GM23248 (cell line): ENCODE measurements around the gene TOR1B. TPM values are rescaled to one million over a fixed set of nuclear protein-coding genes. Genes with fewer than 3 reads are reported as not detected.

Experiments
- DNase-seq: peaks from one replicate; pipeline ENCODE4 v3.0.0-alpha.2; 2015
- H2AFZ ChIP-seq: fragments of 200-600 bp; sonication (generic); 2 replicates; pipeline ENCODE4 v1.6.1; 2016; ENCODE audit warnings: antibody characterized with exemption
- H3F3A ChIP-seq: fragments of 200-600 bp; sonication (generic); 2 replicates; pipeline ENCODE4 v1.6.1; 2016; ENCODE audit warnings: mild to moderate bottlenecking, antibody characterized with exemption, mixed run types; ENCODE audit not compliant: insufficient read depth
- H3K27ac ChIP-seq: fragments of 200-600 bp; sonication (generic); 2 replicates; pipeline ENCODE4 v1.5.1; 2016; ENCODE audit warnings: mild to moderate bottlenecking
- H3K27me3 ChIP-seq: fragments of 200-600 bp; sonication (generic); replicated peaks from 2 replicates; pipeline ENCODE4 v1.6.1; 2016; ENCODE audit warnings: mild to moderate bottlenecking; ENCODE audit not compliant: insufficient read depth
- H3K36me3 ChIP-seq: fragments of 200-600 bp; sonication (generic); 2 replicates; pipeline ENCODE4 v1.6.1; 2016; ENCODE audit warnings: low read depth, mild to moderate bottlenecking
- H3K4me1 ChIP-seq: fragments of 200-600 bp; sonication (generic); 2 replicates; pipeline ENCODE4 v1.6.1; 2016; ENCODE audit warnings: mild to moderate bottlenecking; ENCODE audit not compliant: insufficient read depth
- H3K4me2 ChIP-seq: fragments of 200-600 bp; sonication (generic); one replicate; pipeline ENCODE4 v1.6.1; 2016; ENCODE audit warnings: mild to moderate bottlenecking; ENCODE audit not compliant: unreplicated experiment
- H3K4me3 ChIP-seq: fragments of 200-600 bp; sonication (generic); 2 replicates; pipeline ENCODE4 v1.5.1; 2016; ENCODE audit warnings: mild to moderate bottlenecking
- H3K79me2 ChIP-seq: fragments of 200-600 bp; sonication (generic); 2 replicates; pipeline ENCODE4 v1.6.1; 2016; ENCODE audit warnings: mild to moderate bottlenecking; ENCODE audit not compliant: insufficient read depth
- H3K9ac ChIP-seq: fragments of 200-600 bp; sonication (generic); 2 replicates; pipeline ENCODE4 v1.6.1; 2016; ENCODE audit warnings: mild to moderate bottlenecking
- H3K9me2 ChIP-seq: fragments of 200-600 bp; sonication (generic); 2 replicates; pipeline ENCODE4 v1.6.1; 2016; ENCODE audit warnings: mixed run types, mild to moderate bottlenecking, moderate library complexity; ENCODE audit not compliant: insufficient read depth
- H3K9me3 ChIP-seq: fragments of 200-600 bp; sonication (generic); one replicate; pipeline ENCODE4 v1.6.1; 2017; ENCODE audit warnings: low read depth
- H4K20me1 ChIP-seq: fragments of 200-600 bp; sonication (generic); 2 replicates; pipeline ENCODE4 v1.6.0; 2016; ENCODE audit not compliant: insufficient read depth
- EZH2 ChIP-seq: fragments of 200-600 bp; sonication (generic); IDR thresholded peaks from 2 replicates; pipeline ENCODE4 v1.6.1; 2018; ENCODE audit warnings: antibody characterized with exemption, mild to moderate bottlenecking; ENCODE audit not compliant: insufficient read depth, poor library complexity, severe bottlenecking
- EZH2phosphoT487 ChIP-seq: fragments of 200-600 bp; sonication (generic); IDR thresholded peaks from 2 replicates; pipeline ENCODE4 v1.6.1; 2018; ENCODE audit warnings: antibody characterized with exemption, moderate library complexity, mild to moderate bottlenecking, low read depth; ENCODE audit not compliant: insufficient read depth
- WGBS, 2 experiments: methylation state at CpG; one replicate each; pipeline ENCODE4 v1.1.6; 2015 to 2017; ENCODE audit warnings: low lambda C conversion rate in 2 of 2, low coverage in 1 of 2; ENCODE audit errors: missing lambda C conversion rate in 2 of 2; 5-methylcytosine and 5-hydroxymethylcytosine counted together
- in situ Hi-C: fragments of 300-500 bp; cut with MboI; formaldehyde crosslinking; loops from 2 replicates; pipeline ENCODE4 v1.15.0; 2020
- polyA plus RNA-seq: library from polyadenylated mRNA; unstranded; fragments of >200 nt; fragmentation: Nextera tagmentation; extraction: Ambion mirVana; gene quantifications from 2 replicates; pipeline ENCODE4 v1.2.1, GENCODE V29; 2016
- total RNA-seq: library from RNA; depleted of rRNA; stranded (reverse); fragments of >200 nt; shearing (Covaris generic); gene quantifications from 2 replicates; pipeline ENCODE4 v1.2.3, GENCODE V29; 2014; rRNA removed

The TOR1B gene
- total RNA-seq: 47.6 and 55.1 TPM in 2 replicates
- polyA plus RNA-seq: 34.5 and 37.9 TPM in 2 replicates

GRCh38 chr9:129802833-129803675 is at the start of gene TOR1B:
TSS of gene TOR1B (plus strand) at chr9:129803184. CDS start at chr9:129803213, 29 bp downstream.
- Histone ChIP-seq H3K27me3 (no peaks in the 10 kb centered on the region), H3K4me2 (peak within 1 kb of the TSS; percentile 83), H3K9ac (peak within 1 kb of the TSS; percentile 84), H4K20me1 (no peaks in the 10 kb centered on the region), H3K9me2 (no peaks in the 10 kb centered on the region), H3F3A (no peaks in the 10 kb centered on the region), H3K4me3 (peak within 1 kb of the TSS; percentile 92), H3K4me1 (peaks cover 5% of the 10 kb centered on the region; the same call in 1 of the 2 replicates), H3K9me3 (no peaks in the 10 kb centered on the region), H2AFZ (peak within 1 kb of the TSS; percentile 86), H3K79me2 (peaks cover 41% of the 10 kb centered on the region), H3K36me3 (no peaks in the 10 kb centered on the region; the same call in 1 of the 2 replicates), H3K27ac (peak within 1 kb of the TSS; percentile 62)
- WGBS, 2 experiments: 0% methylated on average over 42 to 90 of the region's 93 CpGs
- TF ChIP-seq EZH2 (no peak), EZH2phosphoT487 (no peak)
- in situ Hi-C loops: no loop called here
- peak; percentile 95 for DNase-seq

- 92 to 93% methylated on average over 5 of the region's 5 CpGs for WGBS, 2 experiments
- in situ Hi-C loops: no loop called here
- no peak overlapping the region for H3K4me3 ChIP-seq
- H3K79me2 ChIP-seq: no peaks in the 10 kb centered on the region
- no peaks in the 10 kb centered on the region for H3K27me3 ChIP-seq
- H4K20me1 ChIP-seq: no peaks in the 10 kb centered on the region
- H3K9me3 ChIP-seq: no peaks in the 10 kb centered on the region
- no peaks in the 10 kb centered on the region for H3K36me3 ChIP-seq
- no peak overlapping the region for H3K9ac ChIP-seq
- H3K4me2 ChIP-seq: no peak overlapping the region
- H3K9me2 ChIP-seq: no peaks in the 10 kb centered on the region
- no peak for DNase-seq
- TF ChIP-seq EZH2: no peak
- no peak for TF ChIP-seq EZH2phosphoT487
- H3F3A ChIP-seq: 0 out of 2 replicates have a peak, but pooled peaks cover under 1% of the 10 kb centered on the region
- H2AFZ ChIP-seq: no peak overlapping the region
- no peak overlapping the region for H3K27ac ChIP-seq
- peaks cover 22% of the 10 kb centered on the region for H3K4me1 ChIP-seq
These were observed 47.8 kb upstream of the TOR1B start for GRCh38 chr9:129755151-129755550.

GRCh38 chr9:129756191-129756590 is 46.8 kb upstream of the TOR1B start:
- Histone ChIP-seq H3K9me2 (no peaks in the 10 kb centered on the region), H3K4me3 (no peak overlapping the region), H2AFZ (no peak overlapping the region), H3K4me1 (peaks cover 23% of the 10 kb centered on the region), H3K27me3 (no peaks in the 10 kb centered on the region), H3K9me3 (no peaks in the 10 kb centered on the region), H3F3A (peaks cover 3% of the 10 kb centered on the region; the same call in 1 of the 2 replicates), H3K9ac (no peak overlapping the region), H4K20me1 (no peaks in the 10 kb centered on the region), H3K27ac (no peak overlapping the region), H3K79me2 (no peaks in the 10 kb centered on the region), H3K4me2 (no peak overlapping the region), H3K36me3 (no peaks in the 10 kb centered on the region)
- DNase-seq: no peak
- no peak for TF ChIP-seq EZH2phosphoT487
- TF ChIP-seq EZH2: no peak
- 94 to 99% methylated on average over 6 of the region's 6 CpGs for WGBS, 2 experiments
- in situ Hi-C loops: no loop called here

- Histone ChIP-seq H3K4me2 (peak overlapping the region; percentile 48), H3F3A (peaks cover 10% of the 10 kb centered on the region), H3K9me2 (no peaks in the 10 kb centered on the region), H4K20me1 (no peaks in the 10 kb centered on the region), H3K9ac (peak overlapping the region; percentile 25; the same call in 1 of the 2 replicates), H3K9me3 (no peaks in the 10 kb centered on the region), H2AFZ (peak overlapping the region; percentile 68), H3K4me3 (no peak overlapping the region), H3K27me3 (no peaks in the 10 kb centered on the region), H3K4me1 (peaks cover 25% of the 10 kb centered on the region), H3K27ac (peak overlapping the region; percentile 6; the same call in 1 of the 2 replicates), H3K36me3 (no peaks in the 10 kb centered on the region), H3K79me2 (no peaks in the 10 kb centered on the region)
- DNase-seq: peak; percentile 47
- in situ Hi-C loops: no loop called here
- TF ChIP-seq EZH2: no peak
- TF ChIP-seq EZH2phosphoT487: no peak
- WGBS, 2 experiments: 67 to 76% methylated on average over 9 of the region's 9 CpGs
These were observed 45.9 kb upstream of the TOR1B start for GRCh38 chr9:129757045-129757444.
